BE2C (cell line): Measurements from ENCODE around the gene NRP1.

Experiments used
- DNase-seq: peaks from one replicate; pipeline ENCODE4 v3.0.0-alpha.2; 2020
- H3K27me3 ChIP-seq: fragments of 250-450 bp; sonication (Bioruptor Pico); 2 replicates; pipeline ENCODE4 v1.5.1; 2020; ENCODE audit warnings: mild to moderate bottlenecking
- H3K36me3 ChIP-seq: fragments of 250-450 bp; sonication (Bioruptor Pico); 2 replicates; pipeline ENCODE4 v1.5.1; 2020; ENCODE audit warnings: mild to moderate bottlenecking
- H3K4me1 ChIP-seq: fragments of 250-450 bp; sonication (Bioruptor Pico); 2 replicates; pipeline ENCODE4 v1.5.1; 2020
- H3K4me3 ChIP-seq: 2 replicates; pipeline ENCODE4 v1.5.1; 2011; ENCODE audit warnings: low read depth, low read length
- H3K9me3 ChIP-seq: fragments of 250-450 bp; sonication (Bioruptor Pico); 2 replicates; pipeline ENCODE4 v1.5.1; 2020
- TF ChIP-seq, protein P1 (sequence below): IDR thresholded peaks from 2 replicates; pipeline ENCODE4 v1.5.1; 2012; ENCODE audit warnings: mild to moderate bottlenecking, low read depth, low read length

The NRP1 gene

GRCh38 chr10:33180921-33181320 lies 153.5 kb downstream of the NRP1 start:
- TF ChIP-seq, protein P1, sequence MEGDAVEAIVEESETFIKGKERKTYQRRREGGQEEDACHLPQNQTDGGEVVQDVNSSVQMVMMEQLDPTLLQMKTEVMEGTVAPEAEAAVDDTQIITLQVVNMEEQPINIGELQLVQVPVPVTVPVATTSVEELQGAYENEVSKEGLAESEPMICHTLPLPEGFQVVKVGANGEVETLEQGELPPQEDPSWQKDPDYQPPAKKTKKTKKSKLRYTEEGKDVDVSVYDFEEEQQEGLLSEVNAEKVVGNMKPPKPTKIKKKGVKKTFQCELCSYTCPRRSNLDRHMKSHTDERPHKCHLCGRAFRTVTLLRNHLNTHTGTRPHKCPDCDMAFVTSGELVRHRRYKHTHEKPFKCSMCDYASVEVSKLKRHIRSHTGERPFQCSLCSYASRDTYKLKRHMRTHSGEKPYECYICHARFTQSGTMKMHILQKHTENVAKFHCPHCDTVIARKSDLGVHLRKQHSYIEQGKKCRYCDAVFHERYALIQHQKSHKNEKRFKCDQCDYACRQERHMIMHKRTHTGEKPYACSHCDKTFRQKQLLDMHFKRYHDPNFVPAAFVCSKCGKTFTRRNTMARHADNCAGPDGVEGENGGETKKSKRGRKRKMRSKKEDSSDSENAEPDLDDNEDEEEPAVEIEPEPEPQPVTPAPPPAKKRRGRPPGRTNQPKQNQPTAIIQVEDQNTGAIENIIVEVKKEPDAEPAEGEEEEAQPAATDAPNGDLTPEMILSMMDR = no peak
- no peak for DNase-seq
- H3K4me1 ChIP-seq = no peaks in the 10 kb centered on the region
- peaks cover 51% of the 10 kb centered on the region for H3K36me3 ChIP-seq
- no peak overlapping the region for H3K4me3 ChIP-seq
- H3K9me3 ChIP-seq = no peaks in the 10 kb centered on the region
- H3K27me3 ChIP-seq = no peaks in the 10 kb centered on the region

GRCh38 chr10:33180390-33180789 lies 154.1 kb downstream of the NRP1 start:
- no peak for DNase-seq
- no peaks in the 10 kb centered on the region for H3K4me1 ChIP-seq
- H3K27me3 ChIP-seq = no peaks in the 10 kb centered on the region
- no peak overlapping the region for H3K4me3 ChIP-seq
- H3K9me3 ChIP-seq = no peaks in the 10 kb centered on the region
- H3K36me3 ChIP-seq = peaks cover 45% of the 10 kb centered on the region
- TF ChIP-seq, protein P1 = no peak

- no peaks in the 10 kb centered on the region for H3K27me3 ChIP-seq
- no peak overlapping the region for H3K4me3 ChIP-seq
- TF ChIP-seq, protein P1 = no peak
- no peaks in the 10 kb centered on the region for H3K9me3 ChIP-seq
- DNase-seq = no peak
- H3K4me1 ChIP-seq = no peaks in the 10 kb centered on the region
- H3K36me3 ChIP-seq = peaks cover 41% of the 10 kb centered on the region
Measured at GRCh38 chr10:33179067-33179466, 155.4 kb downstream of the NRP1 start.

DNA sequence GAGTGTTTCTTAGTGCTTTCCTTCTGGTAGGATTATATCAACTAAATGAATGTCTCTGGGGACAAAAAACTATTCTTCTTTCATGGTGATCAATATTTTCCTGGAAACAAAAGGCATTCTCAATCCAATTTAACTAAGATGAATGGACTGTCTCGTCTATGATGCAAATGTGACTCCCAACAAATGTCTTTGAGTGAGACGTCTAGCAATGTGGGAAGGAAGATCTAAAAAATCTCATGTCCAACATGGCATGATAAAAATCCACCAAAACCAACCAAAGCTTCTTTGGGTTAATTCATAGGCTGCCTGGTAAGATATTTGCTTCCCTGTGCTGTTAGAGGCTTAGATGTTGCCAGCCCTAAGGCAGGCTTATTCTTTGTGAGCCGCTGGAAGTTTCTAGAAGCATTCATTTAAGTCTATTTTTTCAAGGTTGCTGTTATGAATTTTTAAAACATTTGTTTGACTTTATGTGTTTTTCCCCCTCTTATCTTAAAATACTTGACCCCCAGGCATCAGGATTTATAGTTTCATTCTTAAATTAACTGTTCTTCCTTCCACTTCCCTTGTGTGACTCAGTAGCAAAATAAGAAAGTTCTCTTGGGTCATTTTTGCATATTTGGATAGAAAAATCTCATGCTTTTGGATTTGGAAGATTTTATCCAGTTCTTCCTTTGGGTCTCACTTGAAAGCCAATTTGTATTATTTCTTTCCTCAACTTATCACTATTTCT lies 156.3 kb downstream of the NRP1 start:
- Histone ChIP-seq H3K27me3 (no peaks in the 10 kb centered on the region), H3K9me3 (no peaks in the 10 kb centered on the region), H3K4me1 (no peaks in the 10 kb centered on the region), H3K36me3 (peaks cover 34% of the 10 kb centered on the region), H3K4me3 (no peak overlapping the region)
- no peak for DNase-seq
- TF ChIP-seq, protein P1 = no peak

- no peaks in the 10 kb centered on the region for H3K9me3 ChIP-seq
- no peaks in the 10 kb centered on the region for H3K27me3 ChIP-seq
- no peak for DNase-seq
- H3K4me1 ChIP-seq = no peaks in the 10 kb centered on the region
- peaks cover 27% of the 10 kb centered on the region for H3K36me3 ChIP-seq
- TF ChIP-seq, protein P1 = no peak
- no peak overlapping the region for H3K4me3 ChIP-seq
Measured at GRCh38 chr10:33176688-33177087, 157.8 kb downstream of the NRP1 start.

- Histone ChIP-seq H3K4me1 (no peaks in the 10 kb centered on the region), H3K4me3 (no peak overlapping the region), H3K36me3 (peaks cover 10% of the 10 kb centered on the region), H3K9me3 (no peaks in the 10 kb centered on the region), H3K27me3 (no peaks in the 10 kb centered on the region)
- DNase-seq = peak; percentile 21
- TF ChIP-seq, protein P1 = no peak
Measured at GRCh38 chr10:33174674-33175434, 159.6 kb downstream of the NRP1 start.
